ENCODE measurements around the gene PRSS3. TPM values are rescaled to one million over a fixed set of nuclear protein-coding genes. Genes with fewer than 3 reads are reported as not detected.
"Not testable (repeated sequence)": the region's sequence is repeated elsewhere in the genome, so short reads cannot be mapped to it uniquely, and the experiment has no call there.

PRSS3 gene
- total RNA-seq, 1 donor = 3.9 TPM

- TF ChIP-seq CTCF (IDR thresholded peaks at IDR 0.05; ENCODE audit: insufficient read depth, low read depth, low read length) = no peak
- H3K4me3 ChIP-seq (ENCODE audit: low read depth, low read length) = no peak overlapping the region
Observed at GRCh38 chr9:33837138-33837537, 41.8 kb downstream of the PRSS3 start.

GRCh38 chr9:33840381-33840780 lies 45.0 kb downstream of the PRSS3 start:
- no peak overlapping the region for H3K4me3 ChIP-seq (ENCODE audit: low read depth, low read length)
- TF ChIP-seq CTCF (IDR thresholded peaks at IDR 0.05; ENCODE audit: insufficient read depth, low read depth, low read length) = no peak
- DNase-seq (ENCODE audit: low read depth) = peak; percentile 41

More at GRCh38 chr9:33837138-33837537, 41.8 kb downstream of the PRSS3 start:
- no peak for DNase-seq (ENCODE audit: low read depth)

GRCh38 chr9:33843312-33843961 lies 48.1 kb downstream of the PRSS3 start:
- no peak overlapping the region for H3K4me3 ChIP-seq (ENCODE audit: low read depth, low read length)
- no peak for TF ChIP-seq CTCF (IDR thresholded peaks at IDR 0.05; ENCODE audit: insufficient read depth, low read depth, low read length)
- no peak for DNase-seq (ENCODE audit: low read depth)

- TF ChIP-seq CTCF (IDR thresholded peaks at IDR 0.05; ENCODE audit: insufficient read depth, low read depth, low read length) = no peak
- no peak for DNase-seq (ENCODE audit: low read depth)
- H3K4me3 ChIP-seq (ENCODE audit: low read depth, low read length) = no peak overlapping the region
Observed at GRCh38 chr9:33846231-33846630, 50.9 kb downstream of the PRSS3 start.

GRCh38 chr9:33847894-33848205 lies 52.5 kb downstream of the PRSS3 start:
- not testable (repeated sequence) for DNase-seq (ENCODE audit: low read depth); H3K4me3 ChIP-seq (ENCODE audit: low read depth, low read length)

Small RNAs within 50 kb of the gene (small RNA-seq; reads per million reads assigned to genes)
- not detected for gene RF00019

Other genes starting within 250 kb of the PRSS3 start
- gene UBE2R2, start 21.6 kb downstream of the PRSS3 start, total RNA-seq = 20.3 and 20.6 TPM in 2 replicates